IPS-18c (cell line): ENCODE results near the gene SPNS2.

Experiments
- H3K4me3 ChIP-seq: 2 replicates; pipeline ENCODE4 v1.7.0; 2013; ENCODE audit warnings: low read depth, mild to moderate bottlenecking, low read length, moderate library complexity; ENCODE audit not compliant: insufficient read depth
- H3K9me3 ChIP-seq: one replicate; pipeline ENCODE4 v1.6.1; 2013; ENCODE audit warnings: mild to moderate bottlenecking, low read length, moderate library complexity; ENCODE audit not compliant: control insufficient read depth, insufficient read depth

Gene SPNS2

GRCh38 chr17:4527566-4528125 is 29.0 kb downstream of the SPNS2 start:
- no peak overlapping the region for H3K4me3 ChIP-seq
- H3K9me3 ChIP-seq, result no peaks in the 10 kb centered on the region

GRCh38 chr17:4529533-4530152 is 31.0 kb downstream of the SPNS2 start:
- Histone ChIP-seq H3K4me3 (no peak overlapping the region), H3K9me3 (no peaks in the 10 kb centered on the region)

GRCh38 chr17:4530799-4531730 is 32.4 kb downstream of the SPNS2 start:
- Histone ChIP-seq H3K9me3 (no peaks in the 10 kb centered on the region), H3K4me3 (no peak overlapping the region)

GRCh38 chr17:4531988-4532736 is 33.5 kb downstream of the SPNS2 start:
- H3K4me3 ChIP-seq, result no peak overlapping the region
- no peaks in the 10 kb centered on the region for H3K9me3 ChIP-seq

- Histone ChIP-seq H3K9me3 (no peaks in the 10 kb centered on the region), H3K4me3 (no peak overlapping the region)
Observed at GRCh38 chr17:4532860-4533522, 34.3 kb downstream of the SPNS2 start.

GRCh38 chr17:4533523-4534504 is 35.1 kb downstream of the SPNS2 start:
- Histone ChIP-seq H3K9me3 (no peaks in the 10 kb centered on the region), H3K4me3 (no peak overlapping the region)

- H3K9me3 ChIP-seq, result no peaks in the 10 kb centered on the region
- H3K4me3 ChIP-seq, result no peak overlapping the region
Observed at GRCh38 chr17:4534515-4534914, 35.8 kb downstream of the SPNS2 start.

- no peaks in the 10 kb centered on the region for H3K9me3 ChIP-seq
- no peak overlapping the region for H3K4me3 ChIP-seq
Observed at GRCh38 chr17:4534928-4535666, 36.4 kb downstream of the SPNS2 start.

GRCh38 chr17:4535667-4536258 is 37.1 kb downstream of the SPNS2 start:
- no peaks in the 10 kb centered on the region for H3K9me3 ChIP-seq
- H3K4me3 ChIP-seq, result no peak overlapping the region

- no peak overlapping the region for H3K4me3 ChIP-seq
- H3K9me3 ChIP-seq, result no peaks in the 10 kb centered on the region
Observed at GRCh38 chr17:4536259-4536741, 37.6 kb downstream of the SPNS2 start.

GRCh38 chr17:4536742-4537411 is 38.2 kb downstream of the SPNS2 start:
- no peak overlapping the region for H3K4me3 ChIP-seq

GRCh38 chr17:4537451-4538235 is 39.0 kb downstream of the SPNS2 start:
- H3K9me3 ChIP-seq, result no peaks in the 10 kb centered on the region
- no peak overlapping the region for H3K4me3 ChIP-seq

More at GRCh38 chr17:4536742-4537411, 38.2 kb downstream of the SPNS2 start:
- H3K9me3 ChIP-seq, result no peaks in the 10 kb centered on the region

- Histone ChIP-seq H3K9me3 (no peaks in the 10 kb centered on the region), H3K4me3 (no peak overlapping the region)
Observed at GRCh38 chr17:4538236-4539002, 39.7 kb downstream of the SPNS2 start.
